CD4-positive, alpha-beta T cell treated with Interleukin-2 at 100 ng/mL for 4 hours (primary cell): ENCODE results near the gene MRTFB.

Source experiments
- DNase-seq: peaks from one replicate; pipeline ENCODE4 v3.0.0-alpha.2; 2020; ENCODE audit warnings: low spot score

The MRTFB gene

DNA sequence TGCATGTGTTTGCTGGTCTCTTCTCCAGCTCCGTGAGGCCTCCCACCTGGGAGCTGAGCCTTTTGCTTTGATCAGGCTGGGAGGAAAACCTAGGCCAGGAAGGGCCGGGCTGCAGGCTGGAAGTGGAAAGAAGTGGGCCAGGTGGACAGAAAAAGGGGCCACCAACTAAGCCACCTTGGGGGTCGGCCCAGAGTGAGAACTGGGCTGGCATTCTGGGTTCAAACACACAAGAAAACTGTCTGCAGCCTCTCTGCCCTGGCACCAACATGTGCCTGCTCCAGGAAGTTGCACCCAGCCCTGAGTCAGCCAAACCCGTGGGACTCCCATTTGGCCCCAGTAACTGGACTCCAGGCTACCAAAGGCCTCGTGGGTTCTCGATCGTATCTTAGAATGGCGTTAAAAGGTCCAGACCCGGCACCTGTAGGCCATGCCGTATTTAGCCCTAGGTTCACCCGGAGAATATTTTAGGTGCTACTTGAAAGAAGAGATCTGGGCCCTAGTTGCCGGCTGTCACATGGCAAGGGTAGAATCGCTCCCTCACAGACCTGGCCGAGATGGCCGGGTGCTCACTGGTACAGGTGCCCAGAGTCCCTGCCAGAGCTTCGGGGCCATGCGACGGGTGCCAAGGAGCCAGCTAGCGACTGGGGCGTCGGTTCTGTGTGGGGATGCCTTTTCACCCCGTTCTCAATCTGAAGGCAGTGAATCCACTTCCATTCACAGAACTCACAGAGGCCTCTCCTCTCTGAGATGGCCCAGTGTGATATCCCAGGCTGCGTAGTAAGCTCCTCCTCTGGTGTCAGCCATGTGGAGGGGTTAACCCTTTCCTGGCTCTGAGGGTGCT, 236.6 kb downstream of the MRTFB start:
- no peak for DNase-seq

DNA sequence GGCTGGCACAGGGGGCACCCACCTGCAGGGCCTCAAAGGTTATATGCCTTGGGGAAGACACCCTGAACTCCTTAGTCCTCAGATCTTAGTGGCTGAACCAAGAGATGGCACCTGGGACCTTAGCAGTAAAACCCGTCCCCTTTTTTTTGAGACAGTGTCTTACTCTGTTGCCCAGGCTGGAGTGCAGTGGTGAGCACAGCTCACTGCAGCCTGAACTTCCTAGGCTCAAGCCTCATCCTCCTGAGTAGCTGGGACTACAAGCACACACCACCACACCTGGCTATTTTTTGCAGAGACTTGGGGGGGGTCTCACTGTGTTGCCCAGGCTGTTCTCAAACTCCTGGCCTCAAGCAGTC, 237.2 kb downstream of the MRTFB start:
- DNase-seq, result no peak

- DNase-seq, result no peak
These were observed 238.1 kb downstream of the MRTFB start for GRCh38 chr16:14309001-14309886.

DNA sequence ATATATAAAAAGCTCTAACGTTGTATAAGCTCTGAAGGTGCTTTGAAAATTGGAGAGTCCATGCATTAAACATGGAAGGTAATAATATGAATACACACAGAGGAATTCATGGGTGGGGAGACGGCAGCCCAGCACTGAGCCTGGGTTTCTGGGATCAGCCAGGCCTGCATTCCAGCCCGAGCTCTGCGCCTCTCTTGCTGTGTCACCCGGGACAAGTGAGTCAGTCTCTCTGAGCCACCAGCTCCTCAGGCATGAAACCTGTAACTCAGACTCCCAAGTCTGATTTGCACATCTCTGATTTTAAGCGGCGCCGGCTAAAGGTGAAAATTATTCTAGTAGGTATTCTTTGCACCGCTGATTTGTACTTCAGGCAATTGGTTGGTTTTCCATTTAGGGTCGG, 238.8 kb downstream of the MRTFB start:
- DNase-seq, result no peak

- no peak for DNase-seq
These were observed 239.4 kb downstream of the MRTFB start for GRCh38 chr16:14310519-14310991.

- no peak for DNase-seq
These were observed 243.0 kb downstream of the MRTFB start for GRCh38 chr16:14314116-14314515.

- no peak for DNase-seq
These were observed 244.7 kb downstream of the MRTFB start for GRCh38 chr16:14315683-14316320.
